Prostate gland (tissue), 2 donors: ENCODE measurements around the gene CPNE1. TPM values are rescaled to one million over a fixed set of nuclear protein-coding genes. Genes with fewer than 3 reads are reported as not detected.

Experiments
- DNase-seq: peaks from one replicate; pipeline ENCODE4 v3.0.0-alpha.2; 2019; ENCODE audit warnings: low spot score
- H3K27ac ChIP-seq, 2 donors: fragments of 200-600 bp; sonication (generic); 2 replicates each; pipeline ENCODE4 v1.5.1; 2017 to 2019
- H3K27me3 ChIP-seq: fragments of 200-600 bp; sonication (generic); replicated peaks from 2 replicates; pipeline ENCODE4 v1.5.1; 2019; ENCODE audit not compliant: insufficient read depth
- H3K36me3 ChIP-seq, 2 donors: fragments of 200-600 bp; sonication (generic); 1 replicate in 1 of 2; 2 replicates in 1 of 2; pipeline versions ENCODE4 v1.5.1 to v1.8.1; 2017 to 2019
- H3K4me1 ChIP-seq: fragments of 200-600 bp; sonication (generic); replicated peaks from 2 replicates; pipeline ENCODE4 v1.5.1; 2019
- H3K4me3 ChIP-seq, 2 donors: fragments of 200-600 bp; sonication (generic); 2 replicates each; pipeline ENCODE4 v1.5.1; 2017 to 2019
- H3K9me3 ChIP-seq: fragments of 200-600 bp; sonication (generic); 2 replicates; pipeline ENCODE4 v1.5.1; 2017
- POLR2A ChIP-seq: fragments of 450-650 bp; IDR thresholded peaks from one replicate; pipeline ENCODE4 v1.6.1; 2016; ENCODE audit warnings: antibody characterized with exemption, mild to moderate bottlenecking
- POLR2AphosphoS5 ChIP-seq: sonication (generic); formaldehyde crosslinking; IDR thresholded peaks from one replicate; pipeline ENCODE4 v1.6.1; 2017; ENCODE audit warnings: antibody characterized with exemption
- WGBS: methylation state at CpG from one replicate; pipeline ENCODE4 v1.1.5; 2018; 5-methylcytosine and 5-hydroxymethylcytosine counted together
- intact Hi-C: fragments of 100-400 bp; cut with DNase I; formaldehyde crosslinking; loops from one replicate; pipeline ENCODE4 v1.14.2; 2022
- total RNA-seq, 2 donors: library from RNA; depleted of rRNA; stranded (reverse); fragments of >200 nt; gene quantifications; one replicate each; pipeline ENCODE4 v1.1.0, GENCODE V29; 2016
- TF ChIP-seq, protein P1 (sequence below), 4 experiments: fragments of 200-600 bp in 2 of 4; fragments of 450-650 bp in 2 of 4; sonication (generic) in 2 of 4; IDR thresholded peaks; 1 replicate in 3 of 4; 2 replicates in 1 of 4; pipeline ENCODE4 v1.5.1; 2016 to 2019; ENCODE audit warnings: antibody characterized with exemption in 4 of 4, mild to moderate bottlenecking in 2 of 4, moderate library complexity in 2 of 4

CPNE1 gene
- total RNA-seq, 2 donors from 2014 or later = 90.1 to 91.4 TPM

- H3K9me3 ChIP-seq = no peaks in the 10 kb centered on the region
- no peak for DNase-seq
- H3K4me1 ChIP-seq = no peaks in the 10 kb centered on the region
- peak overlapping the region; percentile 78 to 92 for H3K4me3 ChIP-seq
- peaks cover 7 to 14% of the 10 kb centered on the region in 2 donors for H3K36me3 ChIP-seq
- no peaks in the 10 kb centered on the region for H3K27me3 ChIP-seq
- intact Hi-C loops = loop anchor here (5.0 to 10.0 kb wide), 2 partner anchors 98 to 235 kb away; no protein-coding TSS in a partner anchor
- 14% methylated on average over 6 of the region's 6 CpGs for WGBS
- peak overlapping the region; percentile 84 to 85 for H3K27ac ChIP-seq
- TF ChIP-seq POLR2A (no peak), POLR2AphosphoS5 (no peak)
- TF ChIP-seq, protein P1, sequence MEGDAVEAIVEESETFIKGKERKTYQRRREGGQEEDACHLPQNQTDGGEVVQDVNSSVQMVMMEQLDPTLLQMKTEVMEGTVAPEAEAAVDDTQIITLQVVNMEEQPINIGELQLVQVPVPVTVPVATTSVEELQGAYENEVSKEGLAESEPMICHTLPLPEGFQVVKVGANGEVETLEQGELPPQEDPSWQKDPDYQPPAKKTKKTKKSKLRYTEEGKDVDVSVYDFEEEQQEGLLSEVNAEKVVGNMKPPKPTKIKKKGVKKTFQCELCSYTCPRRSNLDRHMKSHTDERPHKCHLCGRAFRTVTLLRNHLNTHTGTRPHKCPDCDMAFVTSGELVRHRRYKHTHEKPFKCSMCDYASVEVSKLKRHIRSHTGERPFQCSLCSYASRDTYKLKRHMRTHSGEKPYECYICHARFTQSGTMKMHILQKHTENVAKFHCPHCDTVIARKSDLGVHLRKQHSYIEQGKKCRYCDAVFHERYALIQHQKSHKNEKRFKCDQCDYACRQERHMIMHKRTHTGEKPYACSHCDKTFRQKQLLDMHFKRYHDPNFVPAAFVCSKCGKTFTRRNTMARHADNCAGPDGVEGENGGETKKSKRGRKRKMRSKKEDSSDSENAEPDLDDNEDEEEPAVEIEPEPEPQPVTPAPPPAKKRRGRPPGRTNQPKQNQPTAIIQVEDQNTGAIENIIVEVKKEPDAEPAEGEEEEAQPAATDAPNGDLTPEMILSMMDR (IDR thresholded peaks at IDR 0.05) = no peak
Observed at GRCh38 chr20:35699957-35700624, 35.4 kb upstream of the CPNE1 start.

- no peaks in the 10 kb centered on the region for H3K4me1 ChIP-seq
- intact Hi-C loops = loop anchor here (5.0 to 10.0 kb wide), 2 partner anchors 97 to 235 kb away; no protein-coding TSS in a partner anchor
- H3K36me3 ChIP-seq = peaks cover 0 to 14% of the 10 kb centered on the region in 2 donors
- H3K9me3 ChIP-seq = no peaks in the 10 kb centered on the region
- peak within 1 kb of the TSS; percentile 84 to 85 for H3K27ac ChIP-seq
- no peaks in the 10 kb centered on the region for H3K27me3 ChIP-seq
- WGBS = 0% methylated on average over 29 of the region's 81 CpGs
- peak within 1 kb of the TSS; percentile 78 to 92 for H3K4me3 ChIP-seq
- peak; percentile 77 for DNase-seq
- TF ChIP-seq, protein P1 (IDR thresholded peaks at IDR 0.05) = peak in 3 of 4 experiments; percentile 22 to 37 (median 34)
- TF ChIP-seq POLR2A (no peak), POLR2AphosphoS5 (peak; percentile 84)
Observed at GRCh38 chr20:35699127-35699956, 34.6 kb upstream of the CPNE1 start, which contains the start of the genes NFS1 and ROMO1. TSS of gene NFS1 (minus strand) at chr20:35699352. CDS start at chr20:35699288, 64 bp downstream. TSS of gene ROMO1 (plus strand) at chr20:35699405. CDS start at chr20:35699633, 228 bp downstream.

DNA sequence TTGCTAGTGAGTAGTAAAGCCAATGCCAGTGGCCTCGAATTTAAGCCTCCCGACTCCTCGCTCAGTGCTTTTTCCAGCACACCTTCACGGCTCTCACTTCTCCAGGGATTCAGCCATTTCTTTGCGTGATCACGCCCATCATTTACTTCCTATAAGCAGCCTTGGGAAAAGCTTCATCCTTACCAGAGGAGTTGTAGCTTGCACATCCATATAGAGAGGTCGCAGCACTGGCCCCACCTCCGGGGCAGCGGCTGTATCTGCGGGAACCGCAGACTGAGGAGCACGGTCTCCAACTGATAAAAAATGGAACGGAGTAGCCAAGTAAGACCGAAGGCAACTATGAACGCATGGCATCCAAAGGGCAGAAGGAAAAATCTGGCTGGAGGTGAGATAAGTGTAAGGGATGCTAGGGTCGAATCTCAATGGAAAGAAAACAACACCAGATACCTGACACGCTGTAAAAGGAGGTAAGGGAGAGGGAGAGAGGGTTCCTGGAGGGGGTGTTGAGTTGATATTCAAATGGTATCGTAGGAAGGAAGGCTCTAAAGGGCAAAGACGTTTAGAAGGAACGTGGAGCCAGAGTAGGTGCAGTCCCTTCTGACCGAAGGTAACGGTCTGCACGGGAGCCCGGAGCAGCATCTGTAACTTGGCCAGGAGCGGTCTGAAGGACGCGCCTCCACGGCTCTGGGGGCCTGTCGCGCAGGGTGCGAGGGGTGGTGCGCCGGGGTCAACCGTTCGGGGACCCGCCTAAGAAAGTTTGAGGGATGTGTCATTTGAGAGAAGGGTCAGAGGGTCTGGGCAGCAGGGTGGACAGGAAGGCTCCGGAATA lies 33.8 kb upstream of the CPNE1 start:
- no peaks in the 10 kb centered on the region for H3K9me3 ChIP-seq
- no peaks in the 10 kb centered on the region for H3K4me1 ChIP-seq
- no peaks in the 10 kb centered on the region for H3K27me3 ChIP-seq
- intact Hi-C loops = loop anchor here (5.0 to 10.0 kb wide), 2 partner anchors 96 to 234 kb away; no protein-coding TSS in a partner anchor
- H3K4me3 ChIP-seq = peak overlapping the region; percentile 78 to 92
- peak; percentile 10 for DNase-seq
- TF ChIP-seq POLR2A (no peak), POLR2AphosphoS5 (no peak)
- TF ChIP-seq, protein P1 (IDR thresholded peaks at IDR 0.05) = no peak
- peak overlapping the region; percentile 84 to 85 for H3K27ac ChIP-seq
- H3K36me3 ChIP-seq = peaks cover 0 to 9% of the 10 kb centered on the region in 2 donors
- 5% methylated on average over 28 of the region's 37 CpGs for WGBS

- TF ChIP-seq POLR2A = no peak
- TF ChIP-seq, protein P1 (IDR thresholded peaks at IDR 0.05) = no peak
- H3K36me3 ChIP-seq = peaks cover 0 to 9% of the 10 kb centered on the region in 2 donors
- DNase-seq = no peak
- peak overlapping the region in 1 of 2 donors; percentile 78 for H3K4me3 ChIP-seq
- H3K27ac ChIP-seq = no peak overlapping the region
- H3K9me3 ChIP-seq = no peaks in the 10 kb centered on the region
- H3K27me3 ChIP-seq = no peaks in the 10 kb centered on the region
- intact Hi-C loops = loop anchor here (5.0 to 10.0 kb wide), 2 partner anchors 95 to 233 kb away; no protein-coding TSS in a partner anchor
- H3K4me1 ChIP-seq = no peaks in the 10 kb centered on the region
- 60% methylated on average over 9 of the region's 9 CpGs for WGBS
Observed at GRCh38 chr20:35697696-35698297, 33.1 kb upstream of the CPNE1 start.
